Measurements from ENCODE around the gene SCO2.

DNA sequence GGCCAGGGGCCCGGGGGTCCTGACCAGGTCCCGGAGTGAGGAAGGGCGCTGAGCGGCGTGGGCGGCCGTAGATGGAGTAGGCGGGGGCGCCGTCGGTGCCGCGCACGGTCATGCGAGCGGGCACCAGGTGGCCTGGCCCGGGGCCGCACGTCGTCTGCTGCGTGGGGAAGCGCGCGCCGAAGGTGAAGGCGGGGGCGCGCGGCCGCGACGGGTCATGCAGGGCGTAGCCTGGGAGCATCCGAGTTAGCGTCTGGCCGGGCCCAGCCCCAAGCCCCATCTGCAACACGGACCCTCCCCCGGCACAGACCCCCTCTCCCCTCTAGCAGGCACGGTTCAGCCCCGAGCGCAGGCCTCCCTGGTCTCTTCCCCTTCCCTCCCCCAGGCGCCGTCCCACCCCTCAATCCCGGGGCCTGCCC is 6.2 kb upstream of the SCO2 start:
- TF ChIP-seq EZH2 (IDR thresholded peaks at IDR 0.05; ENCODE audit: borderline replicate concordance, low read length), result no peak
- TF ChIP-seq CTCF (IDR thresholded peaks at IDR 0.05; ENCODE audit: low read length), result no peak

All from OCI-LY1 (cell line).